ENCODE measurements around the gene TRIM56. TPM values are rescaled to one million over a fixed set of nuclear protein-coding genes. Genes with fewer than 3 reads are reported as not detected.

Gene TRIM56
- total and polyA plus RNA-seq, 2 of the 13 experiments (the other 11 are each of a cell fraction or from before 2014, with no cell fraction given) = 3.2 to 7.1 TPM

DNA sequence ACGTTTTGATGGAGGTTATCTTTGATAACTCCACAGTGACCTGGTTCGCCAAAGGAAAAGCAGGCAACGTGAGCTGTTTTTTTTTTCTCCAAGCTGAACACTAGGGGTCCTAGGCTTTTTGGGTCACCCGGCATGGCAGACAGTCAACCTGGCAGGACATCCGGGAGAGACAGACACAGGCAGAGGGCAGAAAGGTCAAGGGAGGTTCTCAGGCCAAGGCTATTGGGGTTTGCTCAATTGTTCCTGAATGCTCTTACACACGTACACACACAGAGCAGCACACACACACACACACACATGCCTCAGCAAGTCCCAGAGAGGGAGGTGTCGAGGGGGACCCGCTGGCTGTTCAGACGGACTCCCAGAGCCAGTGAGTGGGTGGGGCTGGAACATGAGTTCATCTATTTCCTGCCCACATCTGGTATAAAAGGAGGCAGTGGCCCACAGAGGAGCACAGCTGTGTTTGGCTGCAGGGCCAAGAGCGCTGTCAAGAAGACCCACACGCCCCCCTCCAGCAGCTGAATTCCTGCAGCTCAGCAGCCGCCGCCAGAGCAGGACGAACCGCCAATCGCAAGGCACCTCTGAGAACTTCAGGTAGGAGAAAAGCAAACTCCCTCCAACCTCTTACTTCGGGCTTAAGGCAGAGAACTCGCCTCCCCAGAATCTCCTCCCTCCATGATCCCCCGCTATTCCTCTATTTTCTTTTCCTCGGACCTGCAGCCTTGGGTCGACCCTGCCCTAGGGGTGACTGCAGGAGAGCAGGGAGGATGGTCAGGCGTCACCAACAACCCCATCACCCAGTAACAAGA lies 41.6 kb downstream of the TRIM56 start, which contains the start of gene SERPINE1 (continued):
- TF ChIP-seq PCBP1 (IDR thresholded peaks at IDR 0.05; ENCODE audit: borderline replicate concordance, low read depth, low read length) = no peak
- peak; percentile 13; the same call in 1 of the 2 replicates for TF ChIP-seq XBP1 (CRISPR knock-in tag; IDR thresholded peaks at IDR 0.05)
- TF ChIP-seq BRD4 (CRISPR knock-in tag; IDR thresholded peaks at IDR 0.05) = 0 out of 2 replicates have a peak, but pooled peaks have one; percentile 44
- TF ChIP-seq ZNF749 (CRISPR knock-in tag; IDR thresholded peaks at IDR 0.05; ENCODE audit: borderline replicate concordance) = no peak; the same call in 1 of the 2 replicates
- TF ChIP-seq ZNF317 (CRISPR knock-in tag; IDR thresholded peaks at IDR 0.05) = peak; percentile 72; the same call in 1 of the 2 replicates
- peak; percentile 75 for TF ChIP-seq MEIS1 (CRISPR knock-in tag; IDR thresholded peaks at IDR 0.05; ENCODE audit: borderline replicate concordance)
- peak; percentile 82; the same call in 1 of the 2 replicates for TF ChIP-seq ZBTB7A (CRISPR knock-in tag; IDR thresholded peaks at IDR 0.05)
- TF ChIP-seq HOXA9 (CRISPR knock-in tag; IDR thresholded peaks at IDR 0.05; ENCODE audit: borderline replicate concordance) = peak; percentile 65; the same call in 1 of the 2 replicates
- TF ChIP-seq GTF3A (CRISPR knock-in tag; conservative IDR thresholded peaks at IDR 0.05) = no peak
- peak; percentile 83; the same call in 1 of the 2 replicates for TF ChIP-seq ZNF788 (CRISPR knock-in tag; IDR thresholded peaks at IDR 0.05; ENCODE audit: borderline replicate concordance)
- TF ChIP-seq MYPOP (CRISPR knock-in tag; IDR thresholded peaks at IDR 0.05) = 0 out of 2 replicates have a peak, but pooled peaks have one; percentile 15
- TF ChIP-seq ZNF33B (CRISPR knock-in tag; IDR thresholded peaks at IDR 0.05) = no peak; the same call in 1 of the 2 replicates
- TF ChIP-seq ZNF468 (CRISPR knock-in tag; IDR thresholded peaks at IDR 0.05) = peak; percentile 36; the same call in 1 of the 2 replicates
- TF ChIP-seq ZNF572 (CRISPR knock-in tag; IDR thresholded peaks at IDR 0.05) = no peak
- TF ChIP-seq ZNF235 (CRISPR knock-in tag; IDR thresholded peaks at IDR 0.05; ENCODE audit: borderline replicate concordance) = peak; percentile 82; the same call in 1 of the 2 replicates
- TF ChIP-seq ZNF549 (CRISPR knock-in tag; IDR thresholded peaks at IDR 0.05) = no peak
- 0 out of 2 replicates have a peak, but pooled peaks have one; percentile 15 for TF ChIP-seq RNF2 (conservative IDR thresholded peaks at IDR 0.05; ENCODE audit: low read depth)
- peak; percentile 83 for TF ChIP-seq RBFOX2 (IDR thresholded peaks at IDR 0.05; ENCODE audit: low read depth, low read length)
- TF ChIP-seq GMEB1 (CRISPR knock-in tag; IDR thresholded peaks at IDR 0.05; ENCODE audit: borderline replicate concordance) = peak; percentile 56; the same call in 1 of the 2 replicates
- TF ChIP-seq REPIN1 (CRISPR knock-in tag; IDR thresholded peaks at IDR 0.05; ENCODE audit: borderline replicate concordance, low read depth) = peak; percentile 81
- 0 out of 2 replicates have a peak, but pooled peaks have one; percentile 53 for TF ChIP-seq MIER2 (CRISPR knock-in tag; IDR thresholded peaks at IDR 0.05)
- TF ChIP-seq CENPX (CRISPR knock-in tag; IDR thresholded peaks at IDR 0.05) = no peak
- peak; percentile 56 for TF ChIP-seq RBM39 (IDR thresholded peaks at IDR 0.05; ENCODE audit: low read depth, low read length, poor library complexity, severe bottlenecking)
- TF ChIP-seq NCOA2 (CRISPR knock-in tag; IDR thresholded peaks at IDR 0.05) = peak; percentile 87
- 0 out of 2 replicates have a peak, but pooled peaks have one; percentile 64 for TF ChIP-seq NKX3-1 (CRISPR knock-in tag; IDR thresholded peaks at IDR 0.05)
- TF ChIP-seq ZC3H13 (CRISPR knock-in tag; IDR thresholded peaks at IDR 0.05) = peak; percentile 92
